A673 (cell line): ENCODE results near the gene LAMB3. TPM values are rescaled to one million over a fixed set of nuclear protein-coding genes. Genes with fewer than 3 reads are reported as not detected.
A peak's percentile ranks its signal among the peaks of the same experiment; 100 is the strongest.

Experiments
- BruUV-seq: library from RNA; stranded (reverse); fragments of 400-500 nt; replicated peaks from 2 replicates; lab custom pipeline; 2021; lab: Mats Ljungman, UMichigan
- CTCF ChIA-PET: fragments of 300-600 bp; sonication (Branson Sonifier 250); formaldehyde crosslinking; loops from one replicate; lab custom pipeline; 2022; ENCODE audit warnings: antibody characterized with exemption; lab: Charles Lee
- POLR2A ChIA-PET: fragments of 300-600 bp; sonication (Branson Sonifier 250); formaldehyde crosslinking; loops from one replicate; lab custom pipeline; 2022; ENCODE audit warnings: antibody characterized with exemption; ENCODE audit not compliant: low non-redundant PET; lab: Charles Lee
- DNase-seq: peaks from one replicate; pipeline ENCODE4 v3.0.0-alpha.2; 2015; ENCODE audit warnings: low spot score
- H3K27ac ChIP-seq: fragments of 200-600 bp; sonication (generic); 2 replicates; pipeline ENCODE4 v1.5.1; 2016; ENCODE audit warnings: mixed run types, low read depth, mild to moderate bottlenecking, mixed read lengths, antibody characterized with exemption, low read length; ENCODE audit not compliant: poor library complexity, severe bottlenecking
- H3K27me3 ChIP-seq: fragments of 200-600 bp; sonication (generic); replicated peaks from 2 replicates; pipeline ENCODE4 v1.6.1; 2017; ENCODE audit warnings: mixed run types, low read depth, mild to moderate bottlenecking, mixed read lengths, antibody characterized with exemption, low read length; ENCODE audit not compliant: insufficient read depth, poor library complexity
- H3K36me3 ChIP-seq: fragments of 200-600 bp; sonication (generic); 2 replicates; pipeline ENCODE4 v1.6.1; 2016; ENCODE audit warnings: mixed run types, mild to moderate bottlenecking, mixed read lengths, antibody characterized with exemption, low read length; ENCODE audit not compliant: insufficient read depth, poor library complexity, severe bottlenecking
- H3K4me1 ChIP-seq: fragments of 200-600 bp; sonication (generic); 2 replicates; pipeline ENCODE4 v1.6.1; 2017; ENCODE audit warnings: mixed run types, mild to moderate bottlenecking, mixed read lengths, antibody characterized with exemption, low read length; ENCODE audit not compliant: insufficient read depth, poor library complexity, severe bottlenecking
- H3K4me3 ChIP-seq: fragments of 200-600 bp; sonication (generic); 2 replicates; pipeline ENCODE4 v1.5.1; 2016; ENCODE audit warnings: low read depth, mixed run types, mild to moderate bottlenecking, mixed read lengths, low read length; ENCODE audit not compliant: poor library complexity, severe bottlenecking
- H3K9me3 ChIP-seq: fragments of 200-600 bp; sonication (generic); 2 replicates; pipeline ENCODE4 v1.6.1; 2016; ENCODE audit warnings: mixed run types, low read depth, mild to moderate bottlenecking, mixed read lengths, antibody characterized with exemption, low read length; ENCODE audit not compliant: poor library complexity, severe bottlenecking
- CTCF ChIP-seq: fragments of 300-800, 200-600 bp; sonication (generic); conservative IDR thresholded peaks from 2 replicates; pipeline ENCODE4 v1.5.1; 2017; ENCODE audit warnings: low read depth, mild to moderate bottlenecking, antibody characterized with exemption, low read length, moderate library complexity, mixed read lengths
- EZH2 ChIP-seq: fragments of 200-600 bp; sonication (generic); IDR thresholded peaks from 2 replicates; pipeline ENCODE4 v1.6.1; 2017; ENCODE audit warnings: borderline replicate concordance, low read depth, mild to moderate bottlenecking, mixed read lengths, antibody characterized with exemption, low read length; ENCODE audit not compliant: poor library complexity, severe bottlenecking
- intact Hi-C: fragments of 100-400 bp; cut with micrococcal nuclease; formaldehyde crosslinking; loops from one replicate; pipeline ENCODE4 v1.10.0; 2022; ENCODE audit not compliant: unreplicated experiment
- total RNA-seq: library from RNA; stranded (reverse); gene quantifications from 2 replicates; pipeline ENCODE4 v1.2.3, GENCODE V29; 2021

Gene LAMB3
- total RNA-seq, 1 experiment from 2014 or later, result 12.7 TPM

GRCh38 chr1:209629621-209630382, 22.4 kb downstream of the LAMB3 start:
- CTCF ChIA-PET, result interaction anchor here (0.6 to 1.6 kb wide), 2 partner anchors 54 to 67 kb away, joined by 3 to 5 read pairs; no protein-coding TSS in a partner anchor
- intact Hi-C loops, result loop anchor here (2.0 kb wide), 1 partner anchor 139 kb away; no protein-coding TSS in a partner anchor

GRCh38 chr1:209628618-209629299, 23.5 kb downstream of the LAMB3 start:
- no peak for TF ChIP-seq EZH2
- TF ChIP-seq CTCF, result no peak
- Histone ChIP-seq H3K27me3 (no peaks in the 10 kb centered on the region), H3K4me3 (no peak overlapping the region), H3K4me1 (peaks cover 42% of the 10 kb centered on the region), H3K36me3 (no peaks in the 10 kb centered on the region), H3K27ac (no peak overlapping the region), H3K9me3 (no peaks in the 10 kb centered on the region)
- BruUV-seq, result no TSS peak
- no peak for DNase-seq
- POLR2A ChIA-PET, result no interaction called here
- intact Hi-C loops, result loop anchor here (2.0 kb wide), 1 partner anchor 140 kb away; no protein-coding TSS in a partner anchor
- CTCF ChIA-PET, result interaction anchor here (0.6 to 2.0 kb wide), 2 partner anchors 59 to 66 kb away, joined by 3 to 20 read pairs; no protein-coding TSS in a partner anchor

More at GRCh38 chr1:209629621-209630382, 22.4 kb downstream of the LAMB3 start:
- no peaks in the 10 kb centered on the region for H3K36me3 ChIP-seq
- H3K9me3 ChIP-seq, result no peaks in the 10 kb centered on the region
- DNase-seq, result no peak
- POLR2A ChIA-PET, result interaction anchor here (0.6 kb wide), 1 partner anchor 48 kb away, joined by 3 read pairs; no protein-coding TSS in a partner anchor
- H3K27ac ChIP-seq, result no peak overlapping the region
- TF ChIP-seq EZH2 (no peak), CTCF (no peak)
- BruUV-seq, result no TSS peak
- no peaks in the 10 kb centered on the region for H3K27me3 ChIP-seq
- H3K4me3 ChIP-seq, result no peak overlapping the region
- peaks cover 33% of the 10 kb centered on the region for H3K4me1 ChIP-seq

GRCh38 chr1:209627732-209628196, 24.5 kb downstream of the LAMB3 start:
- Histone ChIP-seq H3K4me1 (peaks cover 48% of the 10 kb centered on the region), H3K27me3 (no peaks in the 10 kb centered on the region), H3K36me3 (no peaks in the 10 kb centered on the region), H3K4me3 (no peak overlapping the region), H3K27ac (peak overlapping the region; percentile 87), H3K9me3 (no peaks in the 10 kb centered on the region)
- ChIA-PET CTCF (interaction anchor here (0.9 to 2.0 kb wide), 5 partner anchors 30 to 122 kb away, joined by 3 to 20 read pairs (median 3); no protein-coding TSS in a partner anchor), POLR2A (no interaction called here)
- peak; percentile 91 for DNase-seq
- TF ChIP-seq EZH2 (no peak), CTCF (peak; percentile 99)
- intact Hi-C loops, result loop anchor here (2.0 kb wide), 3 partner anchors 51 to 141 kb away; no protein-coding TSS in a partner anchor
- no TSS peak for BruUV-seq
